Measurements from ENCODE around the gene DUOXA2.

Gene DUOXA2

DNA sequence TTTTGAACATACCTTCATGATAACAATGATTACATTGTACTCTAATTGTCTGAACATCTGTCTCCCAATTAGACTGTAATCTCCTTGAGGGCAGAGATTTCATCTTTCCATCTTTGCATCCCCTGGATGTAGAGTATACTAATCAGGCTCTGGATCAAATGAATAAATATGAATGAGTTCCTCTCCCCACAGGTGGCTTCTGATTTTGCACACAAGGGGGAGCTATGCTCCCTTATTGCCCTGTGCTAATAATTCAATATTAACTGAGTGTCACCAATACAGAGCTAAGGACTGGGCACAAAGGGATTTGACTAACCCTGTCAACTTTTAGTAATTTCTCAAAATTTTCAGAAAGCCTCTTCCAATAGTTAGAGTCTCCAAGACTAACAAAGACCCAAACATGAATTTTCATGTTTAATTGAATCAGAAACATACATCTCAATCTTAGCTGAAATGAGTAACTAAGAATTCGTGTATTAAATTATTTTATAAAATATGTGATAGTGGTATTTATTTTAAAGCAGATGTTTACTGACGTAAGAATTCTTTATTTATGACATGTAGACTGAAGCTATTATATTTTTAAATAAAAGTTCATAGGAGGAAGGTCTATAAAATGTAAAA lies 12.5 kb downstream of the DUOXA2 start:
- peaks cover 0 to 21% (median 15%) of the 10 kb centered on the region in 5 donors for H3K4me1 ChIP-seq (ENCODE audit: control insufficient read depth in 5 of 5, insufficient read depth in 5 of 5, low read length in 5 of 5)
- no peaks in the 10 kb centered on the region for H3K9me3 ChIP-seq (ENCODE audit: control insufficient read depth in 5 of 5, low read length in 5 of 5)
- no peak overlapping the region for H3K27ac ChIP-seq (ENCODE audit: low read depth, low read length)
- H3K36me3 ChIP-seq (ENCODE audit: control insufficient read depth in 5 of 5, insufficient read depth in 5 of 5, low read length in 5 of 5): no peaks in the 10 kb centered on the region
- peaks cover 6 to 56% (median 21%) of the 10 kb centered on the region in 5 donors for H3K27me3 ChIP-seq (ENCODE audit: control insufficient read depth in 5 of 5, insufficient read depth in 4 of 5, low read length in 5 of 5)
- no peak overlapping the region for H3K9ac ChIP-seq (ENCODE audit: low read length in 5 of 5)
- no peak overlapping the region for H3K4me3 ChIP-seq (ENCODE audit: low read depth in 1 of 5, low read length in 5 of 5)

DNA sequence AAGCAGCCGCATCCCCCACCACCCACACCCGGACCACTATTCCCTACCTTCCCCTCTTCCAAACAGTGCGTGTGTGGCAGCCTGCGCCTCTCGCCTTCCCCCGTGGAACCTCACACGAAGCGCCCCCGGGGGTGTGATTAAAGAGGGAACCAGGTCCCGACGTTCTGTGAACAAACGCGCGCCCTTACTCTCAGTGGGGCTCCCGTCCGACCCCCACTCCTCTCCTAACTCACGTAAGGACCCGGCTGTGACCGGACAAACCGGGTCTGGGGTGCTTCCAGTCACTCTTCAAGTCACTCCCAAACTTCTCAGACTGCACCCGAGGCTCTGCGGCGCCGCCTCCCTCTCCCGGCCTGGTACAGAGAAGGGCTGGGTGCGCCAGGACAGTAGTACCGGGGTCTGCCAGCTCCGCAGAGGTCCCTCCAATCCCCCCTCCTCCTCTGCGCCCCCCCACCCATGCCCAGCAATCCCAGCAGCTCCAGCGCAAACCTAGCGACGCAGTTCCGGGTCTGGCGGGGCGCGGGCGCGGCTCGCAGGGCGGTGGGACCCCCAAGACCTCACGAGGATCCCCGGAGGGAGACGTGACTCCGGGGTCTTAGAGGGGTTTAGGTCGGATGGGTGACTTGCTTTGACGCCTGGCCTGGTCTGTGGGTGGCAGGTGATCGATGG lies 15.0 kb downstream of the DUOXA2 start:
- peaks cover 13 to 50% (median 25%) of the 10 kb centered on the region in 5 donors for H3K27me3 ChIP-seq (ENCODE audit: control insufficient read depth in 5 of 5, insufficient read depth in 4 of 5, low read length in 5 of 5)
- no peak overlapping the region for H3K27ac ChIP-seq (ENCODE audit: low read depth, low read length)
- peak overlapping the region; percentile 35 to 65 (median 56) for H3K4me3 ChIP-seq (ENCODE audit: low read depth in 1 of 5, low read length in 5 of 5)
- no peaks in the 10 kb centered on the region for H3K36me3 ChIP-seq (ENCODE audit: control insufficient read depth in 5 of 5, insufficient read depth in 5 of 5, low read length in 5 of 5)
- H3K4me1 ChIP-seq (ENCODE audit: control insufficient read depth in 5 of 5, insufficient read depth in 5 of 5, low read length in 5 of 5): peaks cover 0 to 21% (median 15%) of the 10 kb centered on the region in 5 donors
- H3K9ac ChIP-seq (ENCODE audit: low read length in 5 of 5): peak overlapping the region in 1 of 5 donors; percentile 62
- H3K9me3 ChIP-seq (ENCODE audit: control insufficient read depth in 5 of 5, low read length in 5 of 5): no peaks in the 10 kb centered on the region

DNA sequence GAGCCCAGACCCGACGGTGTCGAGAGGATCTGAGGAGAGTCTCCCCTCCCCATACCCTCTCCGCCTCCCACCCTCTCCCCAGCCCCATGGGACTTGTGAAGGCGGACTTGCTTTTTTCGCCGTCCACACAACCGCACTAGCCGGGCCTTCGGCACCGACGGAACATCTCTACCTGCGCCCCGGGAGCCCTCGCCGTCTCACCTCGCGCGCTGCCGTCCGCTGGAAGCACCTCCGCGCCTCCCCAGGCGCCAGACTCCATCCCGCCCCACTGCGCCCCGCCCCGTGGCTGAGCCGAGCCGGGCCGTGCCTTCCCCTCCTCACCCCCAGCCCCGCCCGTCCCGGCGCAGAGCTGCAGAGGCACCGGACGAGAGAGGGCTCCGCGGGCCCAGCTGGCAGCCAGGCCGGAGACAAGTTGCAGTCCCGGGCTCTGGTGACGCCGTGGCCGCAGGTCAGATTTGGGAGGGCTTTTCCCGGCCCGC lies 15.6 kb downstream of the DUOXA2 start, which contains the start of the genes DUOX1 and DUOXA1:
Gene DUOX1, plus strand, starts transcription at position 344 of the 479 bp plus-strand sequence. CDS start 1,973 bp downstream, outside the sequence.
Gene DUOXA1, minus strand, starts transcription at position 229 of the 479 bp plus-strand sequence. CDS start 6,865 bp downstream, outside the sequence.
- peaks cover 15 to 56% (median 30%) of the 10 kb centered on the region in 5 donors for H3K27me3 ChIP-seq (ENCODE audit: control insufficient read depth in 5 of 5, insufficient read depth in 4 of 5, low read length in 5 of 5)
- H3K9ac ChIP-seq (ENCODE audit: low read length in 5 of 5): peak within 1 kb of the TSS in 1 of 5 donors; percentile 65
- peak within 1 kb of the TSS; percentile 35 to 65 (median 56) for H3K4me3 ChIP-seq (ENCODE audit: low read depth in 1 of 5, low read length in 5 of 5)
- H3K27ac ChIP-seq (ENCODE audit: low read depth, low read length): no peak within 1 kb of the TSS
- no peaks in the 10 kb centered on the region for H3K36me3 ChIP-seq (ENCODE audit: control insufficient read depth in 5 of 5, insufficient read depth in 5 of 5, low read length in 5 of 5)
- no peaks in the 10 kb centered on the region for H3K9me3 ChIP-seq (ENCODE audit: control insufficient read depth in 5 of 5, low read length in 5 of 5)
- peaks cover 0 to 21% (median 15%) of the 10 kb centered on the region in 5 donors for H3K4me1 ChIP-seq (ENCODE audit: control insufficient read depth in 5 of 5, insufficient read depth in 5 of 5, low read length in 5 of 5)

DNA sequence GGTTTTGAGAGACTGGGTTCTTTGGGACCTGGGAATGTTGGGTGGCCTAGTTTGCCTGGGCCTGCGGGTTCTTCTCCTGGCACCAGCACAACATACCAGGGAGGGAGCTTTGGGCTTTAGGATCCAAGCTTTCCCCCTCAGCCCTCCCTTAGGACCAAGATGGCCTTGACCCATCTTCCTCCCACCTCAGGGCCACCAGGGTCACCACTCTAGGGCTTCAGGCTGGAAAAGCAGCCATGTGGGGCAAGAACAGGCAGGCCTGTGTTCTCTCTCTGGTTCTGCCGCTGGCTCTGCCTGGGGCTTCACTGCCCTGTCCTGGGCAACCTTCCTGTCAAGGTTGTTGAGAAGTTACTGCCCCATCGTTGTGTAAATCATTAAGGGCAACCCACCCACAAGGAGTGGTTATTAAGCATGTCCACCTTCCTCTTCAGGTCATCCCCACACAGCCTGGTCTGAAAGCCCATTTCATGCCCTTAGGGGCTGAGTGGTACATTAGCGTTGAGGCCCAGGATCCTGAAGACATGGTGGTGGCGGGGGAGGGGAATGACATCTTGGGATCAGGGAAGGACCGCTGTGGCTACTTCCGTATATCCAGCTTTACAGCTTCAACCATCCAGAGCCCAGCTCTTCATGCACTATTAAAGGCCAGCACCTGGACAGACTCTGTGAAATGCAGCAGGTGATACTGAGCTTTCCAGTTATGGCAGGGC lies 16.3 kb downstream of the DUOXA2 start:
- Histone ChIP-seq H3K4me1 (ENCODE audit: control insufficient read depth in 5 of 5, insufficient read depth in 5 of 5, low read length in 5 of 5) (peaks cover 0 to 26% (median 20%) of the 10 kb centered on the region in 5 donors), H3K9me3 (ENCODE audit: control insufficient read depth in 5 of 5, low read length in 5 of 5) (no peaks in the 10 kb centered on the region), H3K36me3 (ENCODE audit: control insufficient read depth in 5 of 5, insufficient read depth in 5 of 5, low read length in 5 of 5) (no peaks in the 10 kb centered on the region), H3K27me3 (ENCODE audit: control insufficient read depth in 5 of 5, insufficient read depth in 4 of 5, low read length in 5 of 5) (peaks cover 19 to 57% (median 34%) of the 10 kb centered on the region in 5 donors), H3K4me3 (ENCODE audit: low read depth in 1 of 5, low read length in 5 of 5) (peak overlapping the region in 3 of 5 donors; percentile 48 to 65 (median 56)), H3K27ac (ENCODE audit: low read depth, low read length) (no peak overlapping the region), H3K9ac (ENCODE audit: low read length in 5 of 5) (peak overlapping the region in 1 of 5 donors; percentile 65)

DNA sequence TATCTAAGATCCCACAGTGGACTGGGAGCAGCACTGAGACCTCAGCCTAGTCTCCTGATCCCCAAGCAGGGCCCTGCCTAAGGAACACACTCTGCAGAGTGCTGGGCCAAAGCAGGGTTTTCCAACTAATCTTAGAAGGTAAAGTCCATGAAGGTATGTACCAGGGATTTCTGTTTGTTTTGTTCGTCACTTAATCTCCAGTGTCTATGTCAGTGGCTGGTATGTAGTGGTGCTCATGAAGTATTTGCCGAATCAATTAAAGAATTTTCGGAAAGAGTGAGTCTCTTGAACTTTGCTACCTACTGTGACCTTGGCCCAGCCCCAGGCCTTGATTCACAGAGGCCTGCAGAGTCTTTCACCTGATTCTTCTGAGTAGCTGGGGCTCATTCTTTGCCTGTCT lies 17.4 kb downstream of the DUOXA2 start:
- H3K9ac ChIP-seq (ENCODE audit: low read length in 5 of 5): no peak overlapping the region
- H3K9me3 ChIP-seq (ENCODE audit: control insufficient read depth in 5 of 5, low read length in 5 of 5): no peaks in the 10 kb centered on the region
- no peak overlapping the region for H3K4me3 ChIP-seq (ENCODE audit: low read depth in 1 of 5, low read length in 5 of 5)
- H3K27ac ChIP-seq (ENCODE audit: low read depth, low read length): no peak overlapping the region
- H3K27me3 ChIP-seq (ENCODE audit: control insufficient read depth in 5 of 5, insufficient read depth in 4 of 5, low read length in 5 of 5): peaks cover 21 to 61% (median 39%) of the 10 kb centered on the region in 5 donors
- no peaks in the 10 kb centered on the region for H3K36me3 ChIP-seq (ENCODE audit: control insufficient read depth in 5 of 5, insufficient read depth in 5 of 5, low read length in 5 of 5)
- peaks cover 0 to 26% (median 20%) of the 10 kb centered on the region in 5 donors for H3K4me1 ChIP-seq (ENCODE audit: control insufficient read depth in 5 of 5, insufficient read depth in 5 of 5, low read length in 5 of 5)

DNA sequence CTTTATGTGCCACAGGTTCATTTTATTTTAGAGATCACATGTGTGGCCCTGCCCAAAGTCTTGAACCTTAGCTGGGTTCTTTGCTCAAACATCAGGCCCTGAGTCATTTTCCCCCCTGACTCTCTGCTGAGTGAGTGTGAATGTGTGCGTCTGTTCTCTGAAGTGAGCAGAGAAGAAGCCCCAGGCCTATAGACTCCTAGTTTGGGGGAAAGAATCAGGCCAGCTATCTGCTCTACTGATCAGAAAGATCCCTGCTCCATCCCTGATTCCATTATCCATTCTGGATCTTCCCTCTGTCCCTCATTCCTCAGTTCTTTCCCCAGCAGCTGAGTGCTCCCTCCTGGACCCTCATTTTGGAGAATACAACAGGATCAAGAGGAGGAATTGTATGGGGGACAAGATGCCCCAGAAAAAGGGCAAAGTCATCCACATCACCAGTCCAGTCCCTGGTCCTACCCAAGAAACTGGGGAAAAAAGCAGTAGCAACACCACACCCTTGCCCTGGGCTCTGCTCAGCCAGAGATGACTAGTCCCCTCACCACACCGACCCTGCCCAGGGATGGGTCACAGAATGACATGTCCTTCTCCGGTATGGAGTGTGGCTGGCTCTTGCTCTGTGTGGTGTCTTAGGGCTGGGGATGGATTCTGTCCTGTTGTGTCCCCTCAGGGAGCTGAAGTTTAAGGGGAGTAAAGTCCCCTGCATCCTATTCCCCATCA lies 18.9 kb downstream of the DUOXA2 start:
- Histone ChIP-seq H3K27me3 (ENCODE audit: control insufficient read depth in 5 of 5, insufficient read depth in 4 of 5, low read length in 5 of 5) (peaks cover 18 to 65% (median 43%) of the 10 kb centered on the region in 5 donors), H3K9ac (ENCODE audit: low read length in 5 of 5) (no peak overlapping the region), H3K4me3 (ENCODE audit: low read depth in 1 of 5, low read length in 5 of 5) (no peak overlapping the region), H3K27ac (ENCODE audit: low read depth, low read length) (no peak overlapping the region), H3K4me1 (ENCODE audit: control insufficient read depth in 5 of 5, insufficient read depth in 5 of 5, low read length in 5 of 5) (peaks cover 0 to 26% (median 20%) of the 10 kb centered on the region in 5 donors), H3K36me3 (ENCODE audit: control insufficient read depth in 5 of 5, insufficient read depth in 5 of 5, low read length in 5 of 5) (no peaks in the 10 kb centered on the region), H3K9me3 (ENCODE audit: control insufficient read depth in 5 of 5, low read length in 5 of 5) (no peaks in the 10 kb centered on the region)

DNA sequence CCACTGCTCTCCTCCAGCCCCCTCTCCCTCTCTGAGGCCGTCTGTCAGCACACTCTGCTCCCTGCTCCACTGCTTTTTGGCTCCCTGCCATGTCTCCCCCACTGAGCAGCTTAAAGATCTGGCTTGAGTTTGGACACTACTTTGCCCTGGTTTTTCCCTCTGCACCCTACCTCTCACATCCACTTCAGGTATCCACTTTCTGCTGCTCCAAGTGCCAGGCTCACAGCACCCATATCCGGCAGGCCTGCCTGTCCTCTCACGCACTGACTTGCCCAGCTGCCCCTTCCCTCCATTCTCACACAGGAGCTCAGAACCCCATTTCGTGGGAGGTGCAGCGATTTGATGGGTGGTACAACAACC lies 19.4 kb downstream of the DUOXA2 start:
- Histone ChIP-seq H3K4me1 (ENCODE audit: control insufficient read depth in 5 of 5, insufficient read depth in 5 of 5, low read length in 5 of 5) (peaks cover 0 to 26% (median 20%) of the 10 kb centered on the region in 5 donors), H3K36me3 (ENCODE audit: control insufficient read depth in 5 of 5, insufficient read depth in 5 of 5, low read length in 5 of 5) (no peaks in the 10 kb centered on the region), H3K27me3 (ENCODE audit: control insufficient read depth in 5 of 5, insufficient read depth in 4 of 5, low read length in 5 of 5) (peaks cover 18 to 62% (median 41%) of the 10 kb centered on the region in 5 donors), H3K9ac (ENCODE audit: low read length in 5 of 5) (no peak overlapping the region), H3K9me3 (ENCODE audit: control insufficient read depth in 5 of 5, low read length in 5 of 5) (no peaks in the 10 kb centered on the region), H3K27ac (ENCODE audit: low read depth, low read length) (no peak overlapping the region), H3K4me3 (ENCODE audit: low read depth in 1 of 5, low read length in 5 of 5) (no peak overlapping the region)

DNA sequence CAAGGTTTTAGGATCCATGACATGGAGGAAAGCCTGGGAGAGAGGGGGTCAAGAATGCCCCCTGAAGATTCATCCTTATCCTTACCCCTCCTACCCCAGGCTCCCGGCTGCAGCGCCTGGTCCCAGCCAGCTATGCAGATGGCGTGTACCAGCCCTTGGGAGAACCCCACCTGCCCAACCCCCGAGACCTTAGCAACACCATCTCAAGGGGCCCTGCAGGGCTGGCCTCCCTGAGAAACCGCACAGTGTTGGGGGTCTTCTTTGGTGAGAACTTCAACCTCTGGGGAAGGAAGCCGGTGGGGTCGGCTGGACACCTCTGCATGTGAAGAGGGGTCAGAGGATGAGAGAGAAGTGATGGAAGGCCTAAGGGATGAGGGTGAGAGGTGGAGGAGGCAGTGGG lies 19.9 kb downstream of the DUOXA2 start:
- no peak overlapping the region for H3K4me3 ChIP-seq (ENCODE audit: low read depth in 1 of 5, low read length in 5 of 5)
- no peak overlapping the region for H3K9ac ChIP-seq (ENCODE audit: low read length in 5 of 5)
- peaks cover 18 to 58% (median 37%) of the 10 kb centered on the region in 5 donors for H3K27me3 ChIP-seq (ENCODE audit: control insufficient read depth in 5 of 5, insufficient read depth in 4 of 5, low read length in 5 of 5)
- H3K9me3 ChIP-seq (ENCODE audit: control insufficient read depth in 5 of 5, low read length in 5 of 5): no peaks in the 10 kb centered on the region
- no peak overlapping the region for H3K27ac ChIP-seq (ENCODE audit: low read depth, low read length)
- peaks cover 0 to 21% (median 16%) of the 10 kb centered on the region in 5 donors for H3K4me1 ChIP-seq (ENCODE audit: control insufficient read depth in 5 of 5, insufficient read depth in 5 of 5, low read length in 5 of 5)
- no peaks in the 10 kb centered on the region for H3K36me3 ChIP-seq (ENCODE audit: control insufficient read depth in 5 of 5, insufficient read depth in 5 of 5, low read length in 5 of 5)

All from subcutaneous abdominal adipose tissue (tissue), 5 donors.